ENCODE results near the gene PLEKHH1. TPM values are rescaled to one million over a fixed set of nuclear protein-coding genes. Genes with fewer than 3 reads are reported as not detected.

PLEKHH1 gene
- total RNA-seq, 2 donors from 2014 or later: 59.9 to 61.1 TPM

DNA sequence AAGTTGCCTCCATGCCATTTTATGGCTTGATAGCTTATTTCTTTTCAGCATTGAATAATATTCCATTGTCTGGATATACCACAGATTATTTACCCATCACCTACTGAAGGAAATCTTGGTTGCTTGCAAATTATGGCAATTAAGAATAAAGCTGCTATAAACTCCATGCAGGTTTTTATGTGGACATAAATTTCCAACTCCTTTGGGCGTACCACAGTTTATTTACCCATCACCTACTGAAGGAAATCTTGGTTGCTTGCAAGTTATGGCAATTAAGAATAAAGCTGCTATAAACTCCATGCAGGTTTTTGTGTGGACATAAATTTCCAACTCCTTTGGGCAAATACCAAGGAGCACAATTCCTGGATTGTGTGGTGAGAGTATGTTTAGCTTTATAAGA is 12.6 kb upstream of the PLEKHH1 start:
- TF ChIP-seq, protein P1, sequence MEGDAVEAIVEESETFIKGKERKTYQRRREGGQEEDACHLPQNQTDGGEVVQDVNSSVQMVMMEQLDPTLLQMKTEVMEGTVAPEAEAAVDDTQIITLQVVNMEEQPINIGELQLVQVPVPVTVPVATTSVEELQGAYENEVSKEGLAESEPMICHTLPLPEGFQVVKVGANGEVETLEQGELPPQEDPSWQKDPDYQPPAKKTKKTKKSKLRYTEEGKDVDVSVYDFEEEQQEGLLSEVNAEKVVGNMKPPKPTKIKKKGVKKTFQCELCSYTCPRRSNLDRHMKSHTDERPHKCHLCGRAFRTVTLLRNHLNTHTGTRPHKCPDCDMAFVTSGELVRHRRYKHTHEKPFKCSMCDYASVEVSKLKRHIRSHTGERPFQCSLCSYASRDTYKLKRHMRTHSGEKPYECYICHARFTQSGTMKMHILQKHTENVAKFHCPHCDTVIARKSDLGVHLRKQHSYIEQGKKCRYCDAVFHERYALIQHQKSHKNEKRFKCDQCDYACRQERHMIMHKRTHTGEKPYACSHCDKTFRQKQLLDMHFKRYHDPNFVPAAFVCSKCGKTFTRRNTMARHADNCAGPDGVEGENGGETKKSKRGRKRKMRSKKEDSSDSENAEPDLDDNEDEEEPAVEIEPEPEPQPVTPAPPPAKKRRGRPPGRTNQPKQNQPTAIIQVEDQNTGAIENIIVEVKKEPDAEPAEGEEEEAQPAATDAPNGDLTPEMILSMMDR (conservative IDR thresholded peaks at IDR 0.05): no peak
- Mint-ChIP-seq H3K27me3 (ENCODE audit: insufficient read depth) (peaks cover 50% of the 10 kb centered on the region), H3K4me1 (no peaks in the 10 kb centered on the region)

GRCh38 chr14:67522270-67522669 is 10.8 kb upstream of the PLEKHH1 start:
- Mint-ChIP-seq H3K9me3 (no peaks in the 10 kb centered on the region), H3K27ac (no peak overlapping the region), H3K4me1 (no peaks in the 10 kb centered on the region), H3K27me3 (ENCODE audit: insufficient read depth) (peaks cover 34% of the 10 kb centered on the region), H3K4me3 (no peak overlapping the region), H3K36me3 (ENCODE audit: low read depth) (no peaks in the 10 kb centered on the region)
- no peak for DNase-seq
- Histone ChIP-seq H3K4me1 (ENCODE audit: control insufficient read depth, insufficient read depth, low read length) (no peaks in the 10 kb centered on the region), H3K9me3 (ENCODE audit: control insufficient read depth, low read length) (no peaks in the 10 kb centered on the region), H3K4me3 (ENCODE audit: low read length) (no peak overlapping the region), H3K9ac (ENCODE audit: extremely low read depth, low read length, poor library complexity, severe bottlenecking) (no peak overlapping the region), H3K36me3 (ENCODE audit: control insufficient read depth, insufficient read depth, low read length) (no peaks in the 10 kb centered on the region), H3K27ac (ENCODE audit: low read depth, low read length) (no peak overlapping the region), H3K27me3 (ENCODE audit: control insufficient read depth, insufficient read depth, low read length, poor library complexity, severe bottlenecking) (peaks cover 56% of the 10 kb centered on the region)
- WGBS, 2 experiments (ENCODE audit: insufficient coverage in 1 of 2, insufficient read length in 1 of 2): 95 to 100% methylated on average over 1 to 2 of the region's 2 CpGs
- TF ChIP-seq, protein P1 (conservative IDR thresholded peaks at IDR 0.05): no peak

More for the DNA sequence above, 12.6 kb upstream of the PLEKHH1 start:
- no peak overlapping the region for H3K4me3 ChIP-seq (ENCODE audit: low read length)
- no peaks in the 10 kb centered on the region for H3K36me3 ChIP-seq (ENCODE audit: control insufficient read depth, insufficient read depth, low read length)
- Mint-ChIP-seq H3K9me3 (no peaks in the 10 kb centered on the region), H3K36me3 (ENCODE audit: low read depth) (no peaks in the 10 kb centered on the region), H3K4me3 (no peak overlapping the region), H3K27ac (no peak overlapping the region)
- no peak overlapping the region for H3K27ac ChIP-seq (ENCODE audit: low read depth, low read length)
- no peaks in the 10 kb centered on the region for H3K9me3 ChIP-seq (ENCODE audit: control insufficient read depth, low read length)
- H3K9ac ChIP-seq (ENCODE audit: extremely low read depth, low read length, poor library complexity, severe bottlenecking): no peak overlapping the region
- 80% methylated on average over 1 of the region's 1 CpG; no CpG with 5 or more reads in 1 of the 2 experiments for whole genome bisulfite sequencing, 2 experiments (ENCODE audit: insufficient coverage in 1 of 2, insufficient read length in 1 of 2)
- H3K27me3 ChIP-seq (ENCODE audit: control insufficient read depth, insufficient read depth, low read length, poor library complexity, severe bottlenecking): peaks cover 68% of the 10 kb centered on the region
- no peak for DNase-seq
- peaks cover 3% of the 10 kb centered on the region for H3K4me1 ChIP-seq (ENCODE audit: control insufficient read depth, insufficient read depth, low read length)

GRCh38 chr14:67523764-67524633 is 9.1 kb upstream of the PLEKHH1 start:
- Histone ChIP-seq H3K27ac (ENCODE audit: low read depth, low read length) (no peak overlapping the region), H3K9ac (ENCODE audit: extremely low read depth, low read length, poor library complexity, severe bottlenecking) (no peak overlapping the region), H3K9me3 (ENCODE audit: control insufficient read depth, low read length) (no peaks in the 10 kb centered on the region), H3K4me1 (ENCODE audit: control insufficient read depth, insufficient read depth, low read length) (no peaks in the 10 kb centered on the region), H3K4me3 (ENCODE audit: low read length) (no peak overlapping the region), H3K27me3 (ENCODE audit: control insufficient read depth, insufficient read depth, low read length, poor library complexity, severe bottlenecking) (peaks cover 39% of the 10 kb centered on the region), H3K36me3 (ENCODE audit: control insufficient read depth, insufficient read depth, low read length) (no peaks in the 10 kb centered on the region)
- DNase-seq: no peak
- WGBS, 2 experiments (ENCODE audit: insufficient coverage in 1 of 2, insufficient read length in 1 of 2): 93 to 100% methylated on average over 3 to 7 of the region's 7 CpGs
- Mint-ChIP-seq H3K27me3 (ENCODE audit: insufficient read depth) (peaks cover 22% of the 10 kb centered on the region), H3K9me3 (no peaks in the 10 kb centered on the region), H3K36me3 (ENCODE audit: low read depth) (no peaks in the 10 kb centered on the region), H3K27ac (no peak overlapping the region), H3K4me3 (no peak overlapping the region), H3K4me1 (no peaks in the 10 kb centered on the region)
- TF ChIP-seq, protein P1 (conservative IDR thresholded peaks at IDR 0.05): no peak
